ENCODE results near the gene PDPK1.
"Not testable (repeated sequence)": the region's sequence is repeated elsewhere in the genome, so short reads cannot be mapped to it uniquely, and the experiment has no call there.

PDPK1 gene

GRCh38 chr16:2599165-2599564 lies 61.3 kb downstream of the PDPK1 start:
- peaks cover 0 to 37% of the 10 kb centered on the region in 2 donors for H3K36me3 ChIP-seq (ENCODE audit: control insufficient read depth in 1 of 2, insufficient read depth in 2 of 2, low read length in 2 of 2)
- not testable (repeated sequence) for H3K4me1 ChIP-seq (ENCODE audit: control insufficient read depth in 1 of 2, insufficient read depth in 2 of 2, low read length in 2 of 2); H3K4me3 ChIP-seq (ENCODE audit: low read depth in 1 of 2, low read length in 2 of 2); H3K27ac ChIP-seq (ENCODE audit: low read length); H3K9me3 ChIP-seq (ENCODE audit: control insufficient read depth in 1 of 2, low read length in 2 of 2); H3K27me3 ChIP-seq (ENCODE audit: low read depth, low read length)

- peaks cover 0 to 37% of the 10 kb centered on the region in 2 donors for H3K36me3 ChIP-seq (ENCODE audit: control insufficient read depth in 1 of 2, insufficient read depth in 2 of 2, low read length in 2 of 2)
- H3K27me3 ChIP-seq (ENCODE audit: low read depth, low read length), result not testable (repeated sequence)
These were observed 62.0 kb downstream of the PDPK1 start for GRCh38 chr16:2599785-2600184.

DNA sequence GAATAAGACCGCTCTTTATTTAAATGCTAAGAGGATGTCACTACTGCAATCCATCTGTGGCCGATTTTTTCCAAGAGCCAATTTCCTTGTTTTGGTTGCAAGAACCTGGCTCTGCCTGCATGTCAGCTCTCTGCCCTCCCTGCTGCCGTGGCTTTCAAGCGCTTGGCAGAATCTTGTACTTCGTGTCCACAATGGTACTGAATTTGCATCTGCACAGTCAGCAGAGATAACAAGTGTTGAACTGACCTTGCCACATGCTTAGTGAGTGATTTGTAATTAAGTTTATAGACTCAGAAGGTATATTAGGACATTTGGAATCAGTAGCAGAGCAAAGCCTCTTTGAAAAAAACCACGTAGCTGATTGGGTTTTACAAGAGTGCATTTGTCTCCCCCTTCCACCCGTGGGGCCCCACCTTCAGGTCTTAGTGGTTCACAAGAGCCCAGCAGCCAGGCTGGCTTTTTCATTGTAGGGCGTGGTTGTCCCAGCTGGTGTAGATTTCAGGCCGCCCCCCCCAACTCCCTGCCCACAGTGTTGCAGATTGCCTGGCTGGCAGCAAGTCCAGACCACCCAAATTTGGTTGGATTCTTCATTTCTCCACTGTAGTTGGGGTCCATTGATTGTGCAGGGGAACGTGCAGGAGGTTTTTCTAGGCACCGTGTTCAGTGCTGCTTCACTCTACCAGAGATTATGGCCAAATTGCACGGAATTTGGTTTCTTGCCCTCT lies 63.6 kb downstream of the PDPK1 start:
- not testable (repeated sequence) for H3K4me1 ChIP-seq (ENCODE audit: control insufficient read depth in 1 of 2, insufficient read depth in 2 of 2, low read length in 2 of 2); H3K9me3 ChIP-seq (ENCODE audit: control insufficient read depth in 1 of 2, low read length in 2 of 2); H3K27me3 ChIP-seq (ENCODE audit: low read depth, low read length); H3K4me3 ChIP-seq (ENCODE audit: low read depth in 1 of 2, low read length in 2 of 2); H3K27ac ChIP-seq (ENCODE audit: low read length)
- peaks cover 0 to 27% of the 10 kb centered on the region in 2 donors for H3K36me3 ChIP-seq (ENCODE audit: control insufficient read depth in 1 of 2, insufficient read depth in 2 of 2, low read length in 2 of 2)

More at GRCh38 chr16:2599785-2600184, 62.0 kb downstream of the PDPK1 start:
- H3K9me3 ChIP-seq (ENCODE audit: control insufficient read depth in 1 of 2, low read length in 2 of 2); H3K4me3 ChIP-seq (ENCODE audit: low read depth in 1 of 2, low read length in 2 of 2); H3K4me1 ChIP-seq (ENCODE audit: control insufficient read depth in 1 of 2, insufficient read depth in 2 of 2, low read length in 2 of 2); H3K27ac ChIP-seq (ENCODE audit: low read length): not testable (repeated sequence)

- H3K4me3 ChIP-seq (ENCODE audit: low read depth in 1 of 2, low read length in 2 of 2); H3K9me3 ChIP-seq (ENCODE audit: control insufficient read depth in 1 of 2, low read length in 2 of 2); H3K27me3 ChIP-seq (ENCODE audit: low read depth, low read length); H3K27ac ChIP-seq (ENCODE audit: low read length); H3K4me1 ChIP-seq (ENCODE audit: control insufficient read depth in 1 of 2, insufficient read depth in 2 of 2, low read length in 2 of 2): not testable (repeated sequence)
- peaks cover 0 to 20% of the 10 kb centered on the region in 2 donors for H3K36me3 ChIP-seq (ENCODE audit: control insufficient read depth in 1 of 2, insufficient read depth in 2 of 2, low read length in 2 of 2)
These were observed 64.4 kb downstream of the PDPK1 start for GRCh38 chr16:2602175-2602574.

DNA sequence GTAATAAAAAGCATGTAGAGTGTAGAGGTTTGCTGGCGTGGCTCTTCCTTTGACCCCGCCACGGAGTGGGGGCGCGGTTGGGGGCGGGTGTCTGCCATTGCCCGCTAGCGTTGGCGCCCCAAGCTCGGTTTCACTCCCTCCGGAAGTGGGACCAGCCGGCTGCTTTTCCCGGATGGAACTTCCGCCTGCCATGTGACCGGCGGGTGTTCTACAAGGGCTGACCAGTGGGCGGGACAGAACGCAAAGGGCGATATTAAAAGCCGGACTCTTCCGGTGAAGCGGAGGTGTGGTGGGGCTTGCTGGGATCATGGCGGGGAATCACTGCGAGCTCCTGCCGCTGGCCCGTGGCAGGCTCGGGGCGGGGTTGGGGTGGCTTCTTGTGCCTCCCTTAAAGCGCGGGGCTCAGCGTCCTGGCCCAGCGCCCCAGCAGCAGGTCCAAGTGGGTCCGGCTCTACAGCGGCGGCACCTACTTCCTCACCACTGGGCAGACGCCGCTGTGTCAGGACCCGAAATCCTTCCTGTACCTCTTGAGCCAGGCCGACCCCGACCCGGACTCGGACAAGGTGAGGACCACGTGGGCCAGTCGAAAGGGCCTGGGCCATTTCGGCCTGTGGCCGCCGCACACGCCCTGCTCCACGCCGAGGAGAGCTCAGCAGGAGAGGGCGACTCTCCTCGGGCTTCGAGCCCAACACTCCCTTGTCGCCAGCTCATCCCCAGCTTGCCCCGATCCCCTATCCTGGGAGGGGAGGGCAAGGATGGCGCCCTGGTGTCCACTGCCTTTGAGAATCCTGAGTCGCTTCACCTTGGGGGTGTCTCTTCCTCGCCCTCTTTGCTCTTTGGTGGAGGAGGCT lies 65.6 kb downstream of the PDPK1 start:
- peak overlapping the region; percentile 45 for H3K27ac ChIP-seq (ENCODE audit: low read length)

GRCh38 chr16:2604016-2604369 lies 66.2 kb downstream of the PDPK1 start:
- Histone ChIP-seq H3K27ac (ENCODE audit: low read length) (peak overlapping the region; percentile 45), H3K4me3 (ENCODE audit: low read depth in 1 of 2, low read length in 2 of 2) (peak overlapping the region; percentile 62 to 100)
- H3K4me1 ChIP-seq (ENCODE audit: control insufficient read depth in 1 of 2, insufficient read depth in 2 of 2, low read length in 2 of 2); H3K9me3 ChIP-seq (ENCODE audit: control insufficient read depth in 1 of 2, low read length in 2 of 2); H3K27me3 ChIP-seq (ENCODE audit: low read depth, low read length); H3K36me3 ChIP-seq (ENCODE audit: control insufficient read depth in 1 of 2, insufficient read depth in 2 of 2, low read length in 2 of 2): not testable (repeated sequence)

More for the DNA sequence above, 65.6 kb downstream of the PDPK1 start:
- H3K36me3 ChIP-seq (ENCODE audit: control insufficient read depth in 1 of 2, insufficient read depth in 2 of 2, low read length in 2 of 2), result peaks cover 0 to 7% of the 10 kb centered on the region in 2 donors
- peak overlapping the region; percentile 62 to 100 for H3K4me3 ChIP-seq (ENCODE audit: low read depth in 1 of 2, low read length in 2 of 2)
- no peaks in the 10 kb centered on the region for H3K27me3 ChIP-seq (ENCODE audit: low read depth, low read length)
- H3K9me3 ChIP-seq (ENCODE audit: control insufficient read depth in 1 of 2, low read length in 2 of 2), result no peaks in the 10 kb centered on the region
- H3K4me1 ChIP-seq (ENCODE audit: control insufficient read depth in 1 of 2, insufficient read depth in 2 of 2, low read length in 2 of 2), result peaks cover 0 to 6% of the 10 kb centered on the region in 2 donors

GRCh38 chr16:2606820-2607219 lies 69.0 kb downstream of the PDPK1 start:
- peaks cover 0 to 15% of the 10 kb centered on the region in 2 donors for H3K4me1 ChIP-seq (ENCODE audit: control insufficient read depth in 1 of 2, insufficient read depth in 2 of 2, low read length in 2 of 2)

DNA sequence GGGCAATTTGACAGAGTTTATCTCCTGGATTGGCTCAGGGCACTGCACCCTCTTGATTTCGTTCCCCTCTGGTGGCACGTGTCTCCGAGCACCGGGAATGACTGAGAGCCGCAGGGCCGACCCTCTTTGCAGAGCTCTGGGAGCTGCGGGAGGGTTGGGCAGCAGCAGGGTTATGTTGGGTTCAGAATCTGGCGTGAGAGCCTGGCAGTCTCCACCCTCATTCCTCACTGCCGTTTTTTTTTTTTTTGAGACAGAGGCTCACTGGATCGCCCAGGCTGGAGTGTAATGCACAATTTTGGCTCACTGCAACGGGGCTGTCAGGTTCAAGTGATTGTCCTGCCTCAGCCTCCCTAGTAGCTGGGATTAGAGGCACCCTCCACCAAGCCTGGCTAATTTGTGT lies 71.5 kb downstream of the PDPK1 start:
- not testable (repeated sequence) for H3K9me3 ChIP-seq (ENCODE audit: control insufficient read depth in 1 of 2, low read length in 2 of 2); H3K27me3 ChIP-seq (ENCODE audit: low read depth, low read length); H3K4me3 ChIP-seq (ENCODE audit: low read depth in 1 of 2, low read length in 2 of 2); H3K4me1 ChIP-seq (ENCODE audit: control insufficient read depth in 1 of 2, insufficient read depth in 2 of 2, low read length in 2 of 2); H3K27ac ChIP-seq (ENCODE audit: low read length)
- H3K36me3 ChIP-seq (ENCODE audit: control insufficient read depth in 1 of 2, insufficient read depth in 2 of 2, low read length in 2 of 2), result peaks cover 11 to 18% of the 10 kb centered on the region in 2 donors

More at GRCh38 chr16:2606820-2607219, 69.0 kb downstream of the PDPK1 start:
- not testable (repeated sequence) for H3K9me3 ChIP-seq (ENCODE audit: control insufficient read depth in 1 of 2, low read length in 2 of 2); H3K27ac ChIP-seq (ENCODE audit: low read length); H3K27me3 ChIP-seq (ENCODE audit: low read depth, low read length); H3K4me3 ChIP-seq (ENCODE audit: low read depth in 1 of 2, low read length in 2 of 2)
- H3K36me3 ChIP-seq (ENCODE audit: control insufficient read depth in 1 of 2, insufficient read depth in 2 of 2, low read length in 2 of 2), result peaks cover 11 to 18% of the 10 kb centered on the region in 2 donors

GRCh38 chr16:2609827-2610470 lies 72.1 kb downstream of the PDPK1 start:
- no peaks in the 10 kb centered on the region for H3K9me3 ChIP-seq (ENCODE audit: control insufficient read depth in 1 of 2, low read length in 2 of 2)
- no peaks in the 10 kb centered on the region for H3K27me3 ChIP-seq (ENCODE audit: low read depth, low read length)
- peaks cover 11 to 23% of the 10 kb centered on the region in 2 donors for H3K36me3 ChIP-seq (ENCODE audit: control insufficient read depth in 1 of 2, insufficient read depth in 2 of 2, low read length in 2 of 2)
- H3K27ac ChIP-seq (ENCODE audit: low read length), result no peak overlapping the region
- peaks cover 0 to 8% of the 10 kb centered on the region in 2 donors for H3K4me1 ChIP-seq (ENCODE audit: control insufficient read depth in 1 of 2, insufficient read depth in 2 of 2, low read length in 2 of 2)
- no peak overlapping the region for H3K4me3 ChIP-seq (ENCODE audit: low read depth in 1 of 2, low read length in 2 of 2)

- no peak overlapping the region for H3K27ac ChIP-seq (ENCODE audit: low read length)
- no peak overlapping the region for H3K4me3 ChIP-seq (ENCODE audit: low read depth in 1 of 2, low read length in 2 of 2)
- peaks cover 0 to 8% of the 10 kb centered on the region in 2 donors for H3K4me1 ChIP-seq (ENCODE audit: control insufficient read depth in 1 of 2, insufficient read depth in 2 of 2, low read length in 2 of 2)
- H3K27me3 ChIP-seq (ENCODE audit: low read depth, low read length), result no peaks in the 10 kb centered on the region
- H3K9me3 ChIP-seq (ENCODE audit: control insufficient read depth in 1 of 2, low read length in 2 of 2), result no peaks in the 10 kb centered on the region
- peaks cover 11 to 25% of the 10 kb centered on the region in 2 donors for H3K36me3 ChIP-seq (ENCODE audit: control insufficient read depth in 1 of 2, insufficient read depth in 2 of 2, low read length in 2 of 2)
These were observed 73.1 kb downstream of the PDPK1 start for GRCh38 chr16:2610781-2611498.

GRCh38 chr16:2611499-2611862 lies 73.7 kb downstream of the PDPK1 start:
- H3K4me3 ChIP-seq (ENCODE audit: low read depth in 1 of 2, low read length in 2 of 2), result no peak overlapping the region
- no peaks in the 10 kb centered on the region for H3K9me3 ChIP-seq (ENCODE audit: control insufficient read depth in 1 of 2, low read length in 2 of 2)
- H3K4me1 ChIP-seq (ENCODE audit: control insufficient read depth in 1 of 2, insufficient read depth in 2 of 2, low read length in 2 of 2), result peaks cover 0 to 8% of the 10 kb centered on the region in 2 donors
- H3K27ac ChIP-seq (ENCODE audit: low read length), result no peak overlapping the region
- peaks cover 11 to 25% of the 10 kb centered on the region in 2 donors for H3K36me3 ChIP-seq (ENCODE audit: control insufficient read depth in 1 of 2, insufficient read depth in 2 of 2, low read length in 2 of 2)
- H3K27me3 ChIP-seq (ENCODE audit: low read depth, low read length), result no peaks in the 10 kb centered on the region
